A673 (cell line): ENCODE data around the gene MAML2. TPM values are rescaled to one million over a fixed set of nuclear protein-coding genes. Genes with fewer than 3 reads are reported as not detected.

Experiments
- BruUV-seq: library from RNA; stranded (reverse); fragments of 400-500 nt; replicated peaks from 2 replicates; lab custom pipeline; 2021; lab: Mats Ljungman, UMichigan
- CTCF ChIA-PET: fragments of 300-600 bp; sonication (Branson Sonifier 250); formaldehyde crosslinking; loops from one replicate; lab custom pipeline; 2022; ENCODE audit warnings: antibody characterized with exemption; lab: Charles Lee
- POLR2A ChIA-PET: fragments of 300-600 bp; sonication (Branson Sonifier 250); formaldehyde crosslinking; loops from one replicate; lab custom pipeline; 2022; ENCODE audit warnings: antibody characterized with exemption; ENCODE audit not compliant: low non-redundant PET; lab: Charles Lee
- DNase-seq: peaks from one replicate; pipeline ENCODE4 v3.0.0-alpha.2; 2015; ENCODE audit warnings: low spot score
- H3K27ac ChIP-seq: fragments of 200-600 bp; sonication (generic); 2 replicates; pipeline ENCODE4 v1.5.1; 2016; ENCODE audit warnings: mixed run types, low read depth, mild to moderate bottlenecking, mixed read lengths, antibody characterized with exemption, low read length; ENCODE audit not compliant: poor library complexity, severe bottlenecking
- H3K27me3 ChIP-seq: fragments of 200-600 bp; sonication (generic); replicated peaks from 2 replicates; pipeline ENCODE4 v1.6.1; 2017; ENCODE audit warnings: mixed run types, low read depth, mild to moderate bottlenecking, mixed read lengths, antibody characterized with exemption, low read length; ENCODE audit not compliant: insufficient read depth, poor library complexity
- H3K36me3 ChIP-seq: fragments of 200-600 bp; sonication (generic); 2 replicates; pipeline ENCODE4 v1.6.1; 2016; ENCODE audit warnings: mixed run types, mild to moderate bottlenecking, mixed read lengths, antibody characterized with exemption, low read length; ENCODE audit not compliant: insufficient read depth, poor library complexity, severe bottlenecking
- H3K4me1 ChIP-seq: fragments of 200-600 bp; sonication (generic); 2 replicates; pipeline ENCODE4 v1.6.1; 2017; ENCODE audit warnings: mixed run types, mild to moderate bottlenecking, mixed read lengths, antibody characterized with exemption, low read length; ENCODE audit not compliant: insufficient read depth, poor library complexity, severe bottlenecking
- H3K4me3 ChIP-seq: fragments of 200-600 bp; sonication (generic); 2 replicates; pipeline ENCODE4 v1.5.1; 2016; ENCODE audit warnings: low read depth, mixed run types, mild to moderate bottlenecking, mixed read lengths, low read length; ENCODE audit not compliant: poor library complexity, severe bottlenecking
- H3K9me3 ChIP-seq: fragments of 200-600 bp; sonication (generic); 2 replicates; pipeline ENCODE4 v1.6.1; 2016; ENCODE audit warnings: mixed run types, low read depth, mild to moderate bottlenecking, mixed read lengths, antibody characterized with exemption, low read length; ENCODE audit not compliant: poor library complexity, severe bottlenecking
- CTCF ChIP-seq: fragments of 300-800, 200-600 bp; sonication (generic); conservative IDR thresholded peaks from 2 replicates; pipeline ENCODE4 v1.5.1; 2017; ENCODE audit warnings: low read depth, mild to moderate bottlenecking, antibody characterized with exemption, low read length, moderate library complexity, mixed read lengths
- EZH2 ChIP-seq: fragments of 200-600 bp; sonication (generic); IDR thresholded peaks from 2 replicates; pipeline ENCODE4 v1.6.1; 2017; ENCODE audit warnings: borderline replicate concordance, low read depth, mild to moderate bottlenecking, mixed read lengths, antibody characterized with exemption, low read length; ENCODE audit not compliant: poor library complexity, severe bottlenecking
- intact Hi-C: fragments of 100-400 bp; cut with micrococcal nuclease; formaldehyde crosslinking; loops from one replicate; pipeline ENCODE4 v1.10.0; 2022; ENCODE audit not compliant: unreplicated experiment
- total RNA-seq: library from RNA; stranded (reverse); gene quantifications from 2 replicates; pipeline ENCODE4 v1.2.3, GENCODE V29; 2021

MAML2 gene
- total RNA-seq, 1 experiment from 2014 or later: 6.4 TPM

- H3K27ac ChIP-seq: no peak overlapping the region
- H3K4me3 ChIP-seq: no peak overlapping the region
- TF ChIP-seq EZH2 (no peak), CTCF (no peak)
- no peaks in the 10 kb centered on the region for H3K27me3 ChIP-seq
- H3K36me3 ChIP-seq: no peaks in the 10 kb centered on the region
- H3K4me1 ChIP-seq: peaks cover 25% of the 10 kb centered on the region
- BruUV-seq: no TSS peak
- CTCF ChIA-PET: no interaction called here
- intact Hi-C loops: no loop called here
- no peak for DNase-seq
- no peaks in the 10 kb centered on the region for H3K9me3 ChIP-seq
- POLR2A ChIA-PET: interaction anchor here (0.7 kb wide), 1 partner anchor 130 kb away, joined by 3 read pairs; no protein-coding TSS in a partner anchor
Measured at GRCh38 chr11:96094156-96094555, 248.8 kb downstream of the MAML2 start.

GRCh38 chr11:96092511-96092910, 250.5 kb downstream of the MAML2 start:
- TF ChIP-seq CTCF (no peak), EZH2 (no peak)
- intact Hi-C loops: no loop called here
- Histone ChIP-seq H3K4me3 (no peak overlapping the region), H3K27ac (no peak overlapping the region), H3K9me3 (no peaks in the 10 kb centered on the region), H3K27me3 (no peaks in the 10 kb centered on the region), H3K36me3 (no peaks in the 10 kb centered on the region), H3K4me1 (peaks cover 16% of the 10 kb centered on the region)
- ChIA-PET POLR2A (no interaction called here), CTCF (interaction anchor here (1.3 to 1.8 kb wide), 2 partner anchors 37 to 251 kb away, joined by 4 to 15 read pairs; partner anchors contain the start of gene MAML2)
- no TSS peak for BruUV-seq
- no peak for DNase-seq

- ChIA-PET POLR2A (interaction anchor here (0.6 kb wide), 1 partner anchor 128 kb away, joined by 5 read pairs; no protein-coding TSS in a partner anchor), CTCF (interaction anchor here (0.5 to 1.8 kb wide), 3 partner anchors 146 to 264 kb away, joined by 3 to 15 read pairs (median 3); partner anchors contain the start of gene MAML2)
- intact Hi-C loops: no loop called here
- H3K4me3 ChIP-seq: no peak overlapping the region
- H3K36me3 ChIP-seq: no peaks in the 10 kb centered on the region
- TF ChIP-seq EZH2: no peak
- TF ChIP-seq CTCF: peak; percentile 51
- H3K4me1 ChIP-seq: peaks cover 9% of the 10 kb centered on the region
- peak; percentile 49 for DNase-seq
- BruUV-seq: no TSS peak
- no peaks in the 10 kb centered on the region for H3K9me3 ChIP-seq
- H3K27ac ChIP-seq: no peak overlapping the region
- H3K27me3 ChIP-seq: no peaks in the 10 kb centered on the region
Measured at GRCh38 chr11:96091476-96091875, 251.5 kb downstream of the MAML2 start.
